ENCODE data around the gene ARPP21. TPM values are rescaled to one million over a fixed set of nuclear protein-coding genes. Genes with fewer than 3 reads are reported as not detected.

Gene ARPP21
- total RNA-seq, 1 donor from 2014 or later, result 4.9 TPM

GRCh38 chr3:35751207-35751606 lies 111.9 kb downstream of the ARPP21 start:
- Mint-ChIP-seq H3K27ac (ENCODE audit: unreplicated experiment) (no peak overlapping the region), H3K27me3 (ENCODE audit: low read depth) (peaks cover 33% of the 10 kb centered on the region), H3K4me1 (ENCODE audit: low read depth) (no peaks in the 10 kb centered on the region), H3K9me3 (ENCODE audit: low read depth) (no peaks in the 10 kb centered on the region), H3K4me3 (ENCODE audit: unreplicated experiment) (no peak overlapping the region), H3K36me3 (ENCODE audit: low read depth) (no peaks in the 10 kb centered on the region)
- no peak for DNase-seq (ENCODE audit: low spot score)
- no peak for TF ChIP-seq CTCF (IDR thresholded peaks at IDR 0.05)

GRCh38 chr3:35757991-35758757 lies 118.8 kb downstream of the ARPP21 start:
- peaks cover 28% of the 10 kb centered on the region for H3K27me3 Mint-ChIP-seq (ENCODE audit: low read depth)
- no peak for DNase-seq (ENCODE audit: low spot score)
- no peaks in the 10 kb centered on the region for H3K4me1 Mint-ChIP-seq (ENCODE audit: low read depth)
- H3K4me3 Mint-ChIP-seq (ENCODE audit: unreplicated experiment), result no peak overlapping the region
- H3K36me3 Mint-ChIP-seq (ENCODE audit: low read depth), result no peaks in the 10 kb centered on the region
- no peak overlapping the region for H3K27ac Mint-ChIP-seq (ENCODE audit: unreplicated experiment)
- no peak for TF ChIP-seq CTCF (IDR thresholded peaks at IDR 0.05)
- no peaks in the 10 kb centered on the region for H3K9me3 Mint-ChIP-seq (ENCODE audit: low read depth)

- Mint-ChIP-seq H3K27me3 (ENCODE audit: low read depth) (peaks cover 21% of the 10 kb centered on the region), H3K36me3 (ENCODE audit: low read depth) (no peaks in the 10 kb centered on the region), H3K4me1 (ENCODE audit: low read depth) (no peaks in the 10 kb centered on the region), H3K4me3 (ENCODE audit: unreplicated experiment) (no peak overlapping the region), H3K27ac (ENCODE audit: unreplicated experiment) (no peak overlapping the region), H3K9me3 (ENCODE audit: low read depth) (no peaks in the 10 kb centered on the region)
- no peak for DNase-seq (ENCODE audit: low spot score)
- no peak for TF ChIP-seq CTCF (IDR thresholded peaks at IDR 0.05)
Observed at GRCh38 chr3:35760146-35760545, 120.8 kb downstream of the ARPP21 start.

DNA sequence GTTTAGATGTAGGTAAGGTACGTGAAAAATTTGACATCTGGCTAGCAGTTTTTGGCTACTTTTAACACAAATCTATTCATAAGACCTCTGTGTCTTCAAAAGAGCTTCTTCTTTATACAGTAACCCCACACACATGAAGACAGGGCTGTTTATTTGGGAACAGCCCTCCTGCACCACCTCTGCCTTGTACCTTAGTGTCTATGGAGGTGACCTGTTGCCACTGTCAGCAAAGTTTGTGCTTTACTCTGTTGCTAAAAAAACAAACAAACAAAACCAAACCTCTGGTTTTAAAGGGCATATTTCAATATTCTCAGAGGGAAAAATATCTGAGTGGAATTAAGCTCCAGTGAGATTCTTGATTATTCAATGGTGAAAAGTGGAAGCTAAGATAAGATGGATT lies 122.0 kb downstream of the ARPP21 start:
- TF ChIP-seq CTCF (IDR thresholded peaks at IDR 0.05), result no peak
- Mint-ChIP-seq H3K36me3 (ENCODE audit: low read depth) (no peaks in the 10 kb centered on the region), H3K9me3 (ENCODE audit: low read depth) (no peaks in the 10 kb centered on the region), H3K27me3 (ENCODE audit: low read depth) (peaks cover 14% of the 10 kb centered on the region), H3K4me1 (ENCODE audit: low read depth) (no peaks in the 10 kb centered on the region), H3K4me3 (ENCODE audit: unreplicated experiment) (no peak overlapping the region), H3K27ac (ENCODE audit: unreplicated experiment) (no peak overlapping the region)
- no peak for DNase-seq (ENCODE audit: low spot score)

GRCh38 chr3:35772381-35773015 lies 133.2 kb downstream of the ARPP21 start:
- Mint-ChIP-seq H3K9me3 (ENCODE audit: low read depth) (no peaks in the 10 kb centered on the region), H3K36me3 (ENCODE audit: low read depth) (no peaks in the 10 kb centered on the region), H3K4me3 (ENCODE audit: unreplicated experiment) (no peak overlapping the region), H3K27me3 (ENCODE audit: low read depth) (peaks cover 6% of the 10 kb centered on the region), H3K4me1 (ENCODE audit: low read depth) (no peaks in the 10 kb centered on the region), H3K27ac (ENCODE audit: unreplicated experiment) (no peak overlapping the region)
- no peak for DNase-seq (ENCODE audit: low spot score)
- TF ChIP-seq CTCF (IDR thresholded peaks at IDR 0.05), result no peak

All from chondrocyte (in vitro differentiated cells).